HEK293T (cell line): ENCODE results near the gene SMYD5.

Experiments used
- ARNT ChIP-seq: fragments of 450-650 bp; IDR thresholded peaks from 2 replicates; pipeline ENCODE4 v1.6.1; 2017; ENCODE audit warnings: mild to moderate bottlenecking
- BHLHE40 ChIP-seq: fragments of 450-650 bp; IDR thresholded peaks from 2 replicates; pipeline ENCODE4 v1.6.1; 2016; ENCODE audit warnings: mild to moderate bottlenecking, moderate library complexity, borderline replicate concordance
- CTBP1 ChIP-seq: fragments of 450-650 bp; IDR thresholded peaks from 2 replicates; pipeline ENCODE4 v1.6.1; 2016; ENCODE audit warnings: borderline replicate concordance
- FOXM1 ChIP-seq: fragments of 450-650 bp; IDR thresholded peaks from 2 replicates; pipeline ENCODE4 v1.6.1; 2017; ENCODE audit warnings: mild to moderate bottlenecking, borderline replicate concordance
- HDGF ChIP-seq: fragments of 450-650 bp; IDR thresholded peaks from 2 replicates; pipeline ENCODE4 v1.6.1; 2017; ENCODE audit warnings: antibody characterized with exemption, borderline replicate concordance
- L3MBTL2 ChIP-seq: fragments of 450-650 bp; conservative IDR thresholded peaks from 2 replicates; pipeline ENCODE4 v1.6.1; 2016; ENCODE audit warnings: mild to moderate bottlenecking
- NFRKB ChIP-seq: fragments of 450-650 bp; IDR thresholded peaks from 2 replicates; pipeline ENCODE4 v1.6.1; 2016; ENCODE audit warnings: mild to moderate bottlenecking, moderate library complexity
- PKNOX1 ChIP-seq: fragments of 450-650 bp; IDR thresholded peaks from 2 replicates; pipeline ENCODE4 v1.6.1; 2016
- SP1 ChIP-seq: fragments of 450-650 bp; IDR thresholded peaks from 2 replicates; pipeline ENCODE4 v1.6.1; 2017
- SUZ12 ChIP-seq: fragments of 450-650 bp; IDR thresholded peaks from 2 replicates; pipeline ENCODE4 v1.6.1; 2016; ENCODE audit warnings: mild to moderate bottlenecking
- ZNF384 ChIP-seq: fragments of 450-650 bp; IDR thresholded peaks from 2 replicates; pipeline ENCODE4 v1.6.1; 2016

GRCh38 chr2:73227086-73227485, 13.0 kb downstream of the SMYD5 start:
- TF ChIP-seq FOXM1 (no peak), SP1 (no peak), L3MBTL2 (no peak), NFRKB (no peak), ARNT (no peak), ZNF384 (no peak), CTBP1 (no peak), SUZ12 (no peak), BHLHE40 (no peak), PKNOX1 (no peak), HDGF (no peak)
